RWPE1 (cell line): ENCODE measurements around the gene CXCR2.
A peak's percentile ranks its signal among the peaks of the same experiment; 100 is the strongest.
"Not testable (repeated sequence)": the region's sequence is repeated elsewhere in the genome, so short reads cannot be mapped to it uniquely, and the experiment has no call there.

ENCODE experiments used
- CTCF ChIA-PET: fragments of 350-600 bp; sonication (Branson Sonifier 250); formaldehyde crosslinking; extraction: SDS; loops from one replicate; lab custom pipeline; 2021; lab: Yijun Ruan, JAX
- POLR2A ChIA-PET: fragments of 400-600 bp; formaldehyde crosslinking; extraction: SDS; loops from one replicate; lab custom pipeline; 2020; ENCODE audit warnings: antibody characterized with exemption; ENCODE audit not compliant: low non-redundant PET; lab: Yijun Ruan, JAX
- DNase-seq: peaks from one replicate; pipeline ENCODE4 v3.0.0; 2012; ENCODE audit warnings: low spot score
- H3K27ac ChIP-seq: fragments of 450-650 bp; 2 replicates; pipeline ENCODE4 v1.5.1; 2017
- CTCF ChIP-seq: fragments of 450-650 bp; conservative IDR thresholded peaks from 2 replicates; pipeline ENCODE4 v1.5.1; 2017; ENCODE audit warnings: low read depth, mild to moderate bottlenecking

CXCR2 gene

GRCh38 chr2:218169757-218170546 lies 44.1 kb downstream of the CXCR2 start:
- CTCF ChIA-PET: no interaction called here
- POLR2A ChIA-PET: no interaction called here
- no peak overlapping the region for H3K27ac ChIP-seq
- no peak for TF ChIP-seq CTCF
- no peak for DNase-seq

- H3K27ac ChIP-seq, DNase-seq, POLR2A ChIA-PET: not testable (repeated sequence)
- CTCF ChIA-PET: interaction anchor here (0.9 kb wide), 1 partner anchor 9 kb away, joined by 4 read pairs; no protein-coding TSS in a partner anchor
These were observed 45.9 kb downstream of the CXCR2 start for GRCh38 chr2:218171744-218172143.

- POLR2A ChIA-PET: no interaction called here
- H3K27ac ChIP-seq: no peak overlapping the region
- CTCF ChIA-PET: no interaction called here
- DNase-seq: no peak
- TF ChIP-seq CTCF: no peak
These were observed 47.0 kb downstream of the CXCR2 start for GRCh38 chr2:218172845-218173244.

GRCh38 chr2:218179782-218180181 lies 54.0 kb downstream of the CXCR2 start:
- no peak for DNase-seq
- no peak overlapping the region for H3K27ac ChIP-seq
- TF ChIP-seq CTCF: no peak
- CTCF ChIA-PET: no interaction called here
- POLR2A ChIA-PET: no interaction called here

- POLR2A ChIA-PET: no interaction called here
- CTCF ChIA-PET: interaction anchor here (0.7 kb wide), 1 partner anchor 464 kb away, joined by 3 read pairs; no protein-coding TSS in a partner anchor
- no peak for DNase-seq
- no peak overlapping the region for H3K27ac ChIP-seq
- TF ChIP-seq CTCF: no peak
These were observed 54.8 kb downstream of the CXCR2 start for GRCh38 chr2:218180467-218181114.

- CTCF ChIA-PET: interaction anchor here (0.7 kb wide), 1 partner anchor 205 kb away, joined by 3 read pairs; no protein-coding TSS in a partner anchor
- DNase-seq: no peak
- TF ChIP-seq CTCF: no peak
- H3K27ac ChIP-seq: no peak overlapping the region
- POLR2A ChIA-PET: no interaction called here
These were observed 58.5 kb downstream of the CXCR2 start for GRCh38 chr2:218184331-218184730.

GRCh38 chr2:218186355-218186766 lies 60.5 kb downstream of the CXCR2 start:
- peak; percentile 88 for TF ChIP-seq CTCF
- CTCF ChIA-PET: no interaction called here
- peak; percentile 84 for DNase-seq
- no peak overlapping the region for H3K27ac ChIP-seq
- POLR2A ChIA-PET: no interaction called here
